Measurements from ENCODE around the gene SPEG. TPM values are rescaled to one million over a fixed set of nuclear protein-coding genes. Genes with fewer than 3 reads are reported as not detected.

SPEG gene
- total RNA-seq, 1 experiment from 2014 or later, result 56.6 TPM

DNA sequence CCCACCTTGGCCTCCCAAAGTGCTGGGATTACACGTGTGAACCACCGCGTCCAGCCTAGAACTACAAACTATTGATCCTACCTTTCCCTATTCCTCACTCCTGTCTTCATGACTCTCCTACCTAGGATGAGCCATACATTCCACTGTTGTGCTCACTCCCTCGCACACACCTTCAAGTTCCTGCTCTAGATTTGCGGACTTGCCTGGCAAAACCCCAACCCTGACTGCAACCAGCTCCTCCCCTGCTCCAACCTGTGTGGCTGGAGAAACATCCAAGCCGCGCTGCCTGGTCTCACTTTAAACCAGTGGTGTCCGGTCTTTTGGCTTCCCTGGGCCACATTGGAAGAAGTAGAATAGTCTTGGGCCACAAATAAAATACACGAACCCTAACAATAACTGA is 41.9 kb upstream of the SPEG start:
- no peak for DNase-seq (ENCODE audit: low read depth, low spot score)
- Histone ChIP-seq H3K79me2 (ENCODE audit: insufficient read depth, low read length) (no peaks in the 10 kb centered on the region), H3K4me2 (ENCODE audit: low read length) (no peak overlapping the region), H2AFZ (ENCODE audit: low read depth, low read length, poor library complexity, severe bottlenecking) (no peak overlapping the region), H3K4me1 (ENCODE audit: control insufficient read depth in 1 of 2, insufficient read depth in 2 of 2, low read length in 2 of 2) (peaks cover 6 to 11% of the 10 kb centered on the region in 2 experiments; a peak in 3 of 4 replicates), H4K20me1 (ENCODE audit: insufficient read depth) (no peaks in the 10 kb centered on the region), H3K9ac (ENCODE audit: low read length) (no peak overlapping the region), H3K9me3 (ENCODE audit: control insufficient read depth in 1 of 2, insufficient read depth in 1 of 2, low read depth in 1 of 2, low read length in 2 of 2) (no peaks in the 10 kb centered on the region), H3K27ac (ENCODE audit: low read depth, low read length) (no peak overlapping the region), H3K27me3 (ENCODE audit: insufficient read depth, low read length) (no peaks in the 10 kb centered on the region), H3K9me2 (ENCODE audit: insufficient read depth) (no peaks in the 10 kb centered on the region), H3K4me3 (replicated peaks in 1 of 2; ENCODE audit: low read depth in 1 of 2, low read length in 2 of 2) (no peak overlapping the region), H3K36me3 (ENCODE audit: control insufficient read depth in 1 of 2, insufficient read depth in 2 of 2, low read length in 2 of 2) (no peaks in the 10 kb centered on the region)
- BruUV-seq (replicated peaks), result no TSS peak
- ChIA-PET POLR2A (no interaction called here), CTCF (no interaction called here), RAD21 (ENCODE audit: low non-redundant PET in 1 of 2, low total read pairs in 2 of 2, uncharacterized antibody in 2 of 2, unreplicated experiment in 2 of 2) (interaction anchor here in 1 of 2 experiments (0.7 kb wide), 1 partner anchor 31 kb away, joined by 3 read pairs; no protein-coding TSS in a partner anchor)
- ATAC-seq, result no peak
- TF ChIP-seq SRF (IDR thresholded peaks at IDR 0.05; ENCODE audit: low read depth) (no peak), CBX3 (IDR thresholded peaks at IDR 0.05; ENCODE audit: low read depth) (no peak), JUND (IDR thresholded peaks at IDR 0.05) (no peak), SIN3A (IDR thresholded peaks at IDR 0.05; ENCODE audit: low read depth) (no peak), EZH2 (IDR thresholded peaks at IDR 0.05) (no peak), SP1 (IDR thresholded peaks at IDR 0.05; ENCODE audit: low read depth) (no peak), TCF7L2 (IDR thresholded peaks at IDR 0.05; ENCODE audit: borderline replicate concordance, extremely low read depth, insufficient read depth, insufficient read length) (no peak), ZNF274 (IDR thresholded peaks at IDR 0.05; ENCODE audit: low read depth, low read length) (no peak), CTCF (IDR thresholded peaks at IDR 0.05 in 2 of 3, conservative IDR thresholded peaks at IDR 0.05 in 1 of 3; ENCODE audit: borderline replicate concordance in 1 of 3, insufficient read depth in 1 of 3, low read depth in 2 of 3, low read length in 2 of 3) (no peak), RAD21 (IDR thresholded peaks at IDR 0.05; ENCODE audit: low read depth) (no peak), MAX (IDR thresholded peaks at IDR 0.05) (no peak), CEBPB (IDR thresholded peaks at IDR 0.05; ENCODE audit: low read depth) (no peak), ZFX (IDR thresholded peaks at IDR 0.05) (no peak), EZH2phosphoT487 (IDR thresholded peaks at IDR 0.05; ENCODE audit: borderline replicate concordance) (no peak), FOSL1 (IDR thresholded peaks at IDR 0.05; ENCODE audit: low read depth) (no peak), POLR2A (IDR thresholded peaks at IDR 0.05; ENCODE audit: borderline replicate concordance, extremely low read depth, insufficient read depth, insufficient read length) (no peak)
- TF ChIP-seq, protein P1, sequence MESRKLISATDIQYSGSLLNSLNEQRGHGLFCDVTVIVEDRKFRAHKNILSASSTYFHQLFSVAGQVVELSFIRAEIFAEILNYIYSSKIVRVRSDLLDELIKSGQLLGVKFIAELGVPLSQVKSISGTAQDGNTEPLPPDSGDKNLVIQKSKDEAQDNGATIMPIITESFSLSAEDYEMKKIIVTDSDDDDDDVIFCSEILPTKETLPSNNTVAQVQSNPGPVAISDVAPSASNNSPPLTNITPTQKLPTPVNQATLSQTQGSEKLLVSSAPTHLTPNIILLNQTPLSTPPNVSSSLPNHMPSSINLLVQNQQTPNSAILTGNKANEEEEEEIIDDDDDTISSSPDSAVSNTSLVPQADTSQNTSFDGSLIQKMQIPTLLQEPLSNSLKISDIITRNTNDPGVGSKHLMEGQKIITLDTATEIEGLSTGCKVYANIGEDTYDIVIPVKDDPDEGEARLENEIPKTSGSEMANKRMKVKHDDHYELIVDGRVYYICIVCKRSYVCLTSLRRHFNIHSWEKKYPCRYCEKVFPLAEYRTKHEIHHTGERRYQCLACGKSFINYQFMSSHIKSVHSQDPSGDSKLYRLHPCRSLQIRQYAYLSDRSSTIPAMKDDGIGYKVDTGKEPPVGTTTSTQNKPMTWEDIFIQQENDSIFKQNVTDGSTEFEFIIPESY (IDR thresholded peaks at IDR 0.05; ENCODE audit: extremely low read depth, insufficient replicate concordance, low read length), result no peak
- TF ChIP-seq, protein P2, sequence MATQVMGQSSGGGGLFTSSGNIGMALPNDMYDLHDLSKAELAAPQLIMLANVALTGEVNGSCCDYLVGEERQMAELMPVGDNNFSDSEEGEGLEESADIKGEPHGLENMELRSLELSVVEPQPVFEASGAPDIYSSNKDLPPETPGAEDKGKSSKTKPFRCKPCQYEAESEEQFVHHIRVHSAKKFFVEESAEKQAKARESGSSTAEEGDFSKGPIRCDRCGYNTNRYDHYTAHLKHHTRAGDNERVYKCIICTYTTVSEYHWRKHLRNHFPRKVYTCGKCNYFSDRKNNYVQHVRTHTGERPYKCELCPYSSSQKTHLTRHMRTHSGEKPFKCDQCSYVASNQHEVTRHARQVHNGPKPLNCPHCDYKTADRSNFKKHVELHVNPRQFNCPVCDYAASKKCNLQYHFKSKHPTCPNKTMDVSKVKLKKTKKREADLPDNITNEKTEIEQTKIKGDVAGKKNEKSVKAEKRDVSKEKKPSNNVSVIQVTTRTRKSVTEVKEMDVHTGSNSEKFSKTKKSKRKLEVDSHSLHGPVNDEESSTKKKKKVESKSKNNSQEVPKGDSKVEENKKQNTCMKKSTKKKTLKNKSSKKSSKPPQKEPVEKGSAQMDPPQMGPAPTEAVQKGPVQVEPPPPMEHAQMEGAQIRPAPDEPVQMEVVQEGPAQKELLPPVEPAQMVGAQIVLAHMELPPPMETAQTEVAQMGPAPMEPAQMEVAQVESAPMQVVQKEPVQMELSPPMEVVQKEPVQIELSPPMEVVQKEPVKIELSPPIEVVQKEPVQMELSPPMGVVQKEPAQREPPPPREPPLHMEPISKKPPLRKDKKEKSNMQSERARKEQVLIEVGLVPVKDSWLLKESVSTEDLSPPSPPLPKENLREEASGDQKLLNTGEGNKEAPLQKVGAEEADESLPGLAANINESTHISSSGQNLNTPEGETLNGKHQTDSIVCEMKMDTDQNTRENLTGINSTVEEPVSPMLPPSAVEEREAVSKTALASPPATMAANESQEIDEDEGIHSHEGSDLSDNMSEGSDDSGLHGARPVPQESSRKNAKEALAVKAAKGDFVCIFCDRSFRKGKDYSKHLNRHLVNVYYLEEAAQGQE (IDR thresholded peaks at IDR 0.05; ENCODE audit: low read depth), result no peak
- intact Hi-C loops (cut with micrococcal nuclease), result no loop called here
